ENCODE data around the gene PHPT1. TPM values are rescaled to one million over a fixed set of nuclear protein-coding genes. Genes with fewer than 3 reads are reported as not detected.

The PHPT1 gene
- total RNA-seq, 5 donors from 2014 or later (not counting 1 experiment from before 2014, with no cell fraction given): 23.3 to 56.8 (median 43.5) TPM

- DNase-seq: no peak
- Mint-ChIP-seq H3K9me3 (no peaks in the 10 kb centered on the region), H3K36me3 (peaks cover 6% of the 10 kb centered on the region), H3K27me3 (no peaks in the 10 kb centered on the region), H3K27ac (no peak overlapping the region), H3K4me1 (peaks cover 14 to 20% (median 15%) of the 10 kb centered on the region in 3 donors), H3K4me3 (no peak overlapping the region)
- Histone ChIP-seq H3K4me3 (ENCODE audit: control insufficient read depth in 1 of 2, extremely low read depth in 1 of 2, low read length in 1 of 2) (no peak overlapping the region), H3K27me3 (replicated peaks in 1 of 2; ENCODE audit: control insufficient read depth in 2 of 2, extremely low read depth in 1 of 2, insufficient read depth in 2 of 2, low read length in 1 of 2) (no peaks in the 10 kb centered on the region), H3K9me3 (no peaks in the 10 kb centered on the region), H3K4me1 (ENCODE audit: control insufficient read depth in 1 of 2, extremely low read depth in 1 of 2, insufficient read depth in 2 of 2, low read length in 2 of 2) (peaks cover 4 to 22% of the 10 kb centered on the region in 2 experiments), H3K27ac (ENCODE audit: low read length) (no peak overlapping the region), H3K36me3 (ENCODE audit: control insufficient read depth in 2 of 2, extremely low read depth in 1 of 2, insufficient read depth in 1 of 2, low read length in 1 of 2) (peaks cover 20 to 30% of the 10 kb centered on the region in 2 donors)
- WGBS (ENCODE audit: insufficient coverage): 95% methylated on average over 21 of the region's 22 CpGs
- ChIA-PET CTCF (no interaction called here), POLR2A (no interaction called here)
- no peak for ATAC-seq (replicated peaks in 1 of 4)
These were observed 12.0 kb downstream of the PHPT1 start for GRCh38 chr9:136860933-136861873.

- ChIA-PET CTCF (no interaction called here), POLR2A (no interaction called here)
- Histone ChIP-seq H3K9me3 (no peaks in the 10 kb centered on the region), H3K27ac (ENCODE audit: low read length) (no peak overlapping the region), H3K36me3 (ENCODE audit: control insufficient read depth in 2 of 2, extremely low read depth in 1 of 2, insufficient read depth in 1 of 2, low read length in 1 of 2) (peaks cover 20 to 30% of the 10 kb centered on the region in 2 donors), H3K4me1 (ENCODE audit: control insufficient read depth in 1 of 2, extremely low read depth in 1 of 2, insufficient read depth in 2 of 2, low read length in 2 of 2) (peaks cover 4 to 26% of the 10 kb centered on the region in 2 experiments), H3K4me3 (ENCODE audit: control insufficient read depth in 1 of 2, extremely low read depth in 1 of 2, low read length in 1 of 2) (no peak overlapping the region), H3K27me3 (replicated peaks in 1 of 2; ENCODE audit: control insufficient read depth in 2 of 2, extremely low read depth in 1 of 2, insufficient read depth in 2 of 2, low read length in 1 of 2) (no peaks in the 10 kb centered on the region)
- H3K27ac Mint-ChIP-seq: no peak overlapping the region
- ATAC-seq (replicated peaks in 1 of 4): no peak
- H3K9me3 Mint-ChIP-seq: no peaks in the 10 kb centered on the region
- no peaks in the 10 kb centered on the region for H3K27me3 Mint-ChIP-seq
- no peak for DNase-seq
- H3K36me3 Mint-ChIP-seq: peaks cover 6% of the 10 kb centered on the region
- H3K4me3 Mint-ChIP-seq: no peak overlapping the region
- H3K4me1 Mint-ChIP-seq: peaks cover 14 to 20% (median 15%) of the 10 kb centered on the region in 3 donors
- WGBS (ENCODE audit: insufficient coverage): 95% methylated on average over 20 of the region's 26 CpGs
These were observed 12.8 kb downstream of the PHPT1 start for GRCh38 chr9:136861874-136862457.

- CTCF ChIA-PET: no interaction called here
- WGBS (ENCODE audit: insufficient coverage): 99% methylated on average over 26 of the region's 31 CpGs
- no peak overlapping the region for H3K4me3 Mint-ChIP-seq
These were observed 13.8 kb downstream of the PHPT1 start for GRCh38 chr9:136862849-136863622.

GRCh38 chr9:136863623-136864273 is 14.5 kb downstream of the PHPT1 start:
- no peaks in the 10 kb centered on the region for H3K27me3 Mint-ChIP-seq

More at GRCh38 chr9:136862849-136863622, 13.8 kb downstream of the PHPT1 start:
- H3K4me1 Mint-ChIP-seq: peaks cover 14 to 22% (median 18%) of the 10 kb centered on the region in 3 donors
- POLR2A ChIA-PET: no interaction called here
- ATAC-seq (replicated peaks in 1 of 4) (no peak), DNase-seq (peak in 1 of 35 experiments; percentile 22)
- no peak overlapping the region for H3K27ac ChIP-seq (ENCODE audit: low read length)
- no peaks in the 10 kb centered on the region for H3K27me3 ChIP-seq (replicated peaks in 1 of 2; ENCODE audit: control insufficient read depth in 2 of 2, extremely low read depth in 1 of 2, insufficient read depth in 2 of 2, low read length in 1 of 2)
- H3K27ac Mint-ChIP-seq: no peak overlapping the region
- no peaks in the 10 kb centered on the region for H3K27me3 Mint-ChIP-seq
- H3K9me3 ChIP-seq: no peaks in the 10 kb centered on the region
- H3K36me3 Mint-ChIP-seq: peaks cover 6% of the 10 kb centered on the region
- no peak overlapping the region for H3K4me3 ChIP-seq (ENCODE audit: control insufficient read depth in 1 of 2, extremely low read depth in 1 of 2, low read length in 1 of 2)
- no peaks in the 10 kb centered on the region for H3K9me3 Mint-ChIP-seq
- peaks cover 20 to 30% of the 10 kb centered on the region in 2 donors for H3K36me3 ChIP-seq (ENCODE audit: control insufficient read depth in 2 of 2, extremely low read depth in 1 of 2, insufficient read depth in 1 of 2, low read length in 1 of 2)
- H3K4me1 ChIP-seq (ENCODE audit: control insufficient read depth in 1 of 2, extremely low read depth in 1 of 2, insufficient read depth in 2 of 2, low read length in 2 of 2): peaks cover 4 to 32% of the 10 kb centered on the region in 2 experiments

GRCh38 chr9:136865041-136865767 is 16.0 kb downstream of the PHPT1 start:
- CTCF ChIA-PET: no interaction called here
- Histone ChIP-seq H3K4me1 (ENCODE audit: control insufficient read depth in 1 of 2, extremely low read depth in 1 of 2, insufficient read depth in 2 of 2, low read length in 2 of 2) (peaks cover 4 to 32% of the 10 kb centered on the region in 2 experiments), H3K27me3 (replicated peaks in 1 of 2; ENCODE audit: control insufficient read depth in 2 of 2, extremely low read depth in 1 of 2, insufficient read depth in 2 of 2, low read length in 1 of 2) (no peaks in the 10 kb centered on the region), H3K36me3 (ENCODE audit: control insufficient read depth in 2 of 2, extremely low read depth in 1 of 2, insufficient read depth in 1 of 2, low read length in 1 of 2) (peaks cover 20 to 30% of the 10 kb centered on the region in 2 donors), H3K27ac (ENCODE audit: low read length) (peak overlapping the region; percentile 40), H3K9me3 (no peaks in the 10 kb centered on the region), H3K4me3 (ENCODE audit: control insufficient read depth in 1 of 2, extremely low read depth in 1 of 2, low read length in 1 of 2) (peak overlapping the region; percentile 7 to 60)
- no peak for ATAC-seq (replicated peaks in 1 of 4)
- peak overlapping the region; percentile 58 to 61 for H3K27ac Mint-ChIP-seq
- POLR2A ChIA-PET: no interaction called here
- H3K9me3 Mint-ChIP-seq: no peaks in the 10 kb centered on the region
- peaks cover 14 to 25% (median 18%) of the 10 kb centered on the region in 3 donors for H3K4me1 Mint-ChIP-seq
- 80% methylated on average over 8 of the region's 11 CpGs for WGBS (ENCODE audit: insufficient coverage)
- peak overlapping the region; percentile 76 to 86 (median 83) for H3K4me3 Mint-ChIP-seq
- peak in 1 of 35 experiments; percentile 5 for DNase-seq
- H3K27me3 Mint-ChIP-seq: no peaks in the 10 kb centered on the region
- peaks cover 6% of the 10 kb centered on the region for H3K36me3 Mint-ChIP-seq

More at GRCh38 chr9:136863623-136864273, 14.5 kb downstream of the PHPT1 start:
- no peak overlapping the region for H3K4me3 Mint-ChIP-seq
- ChIA-PET POLR2A (no interaction called here), CTCF (no interaction called here)
- Histone ChIP-seq H3K36me3 (ENCODE audit: control insufficient read depth in 2 of 2, extremely low read depth in 1 of 2, insufficient read depth in 1 of 2, low read length in 1 of 2) (peaks cover 20 to 30% of the 10 kb centered on the region in 2 donors), H3K27ac (ENCODE audit: low read length) (no peak overlapping the region), H3K4me1 (ENCODE audit: control insufficient read depth in 1 of 2, extremely low read depth in 1 of 2, insufficient read depth in 2 of 2, low read length in 2 of 2) (peaks cover 4 to 32% of the 10 kb centered on the region in 2 experiments), H3K4me3 (ENCODE audit: control insufficient read depth in 1 of 2, extremely low read depth in 1 of 2, low read length in 1 of 2) (no peak overlapping the region), H3K27me3 (replicated peaks in 1 of 2; ENCODE audit: control insufficient read depth in 2 of 2, extremely low read depth in 1 of 2, insufficient read depth in 2 of 2, low read length in 1 of 2) (no peaks in the 10 kb centered on the region), H3K9me3 (no peaks in the 10 kb centered on the region)
- peaks cover 14 to 24% (median 18%) of the 10 kb centered on the region in 3 donors for H3K4me1 Mint-ChIP-seq
- DNase-seq (no peak), ATAC-seq (replicated peaks in 1 of 4) (no peak)
- 100% methylated on average over 8 of the region's 12 CpGs for WGBS (ENCODE audit: insufficient coverage)
- H3K27ac Mint-ChIP-seq: peak overlapping the region in 1 of 2 donors; percentile 11
- H3K9me3 Mint-ChIP-seq: no peaks in the 10 kb centered on the region
- peaks cover 6% of the 10 kb centered on the region for H3K36me3 Mint-ChIP-seq
